Measurements from ENCODE around the gene ANKRD30A. TPM values are rescaled to one million over a fixed set of nuclear protein-coding genes. Genes with fewer than 3 reads are reported as not detected.

ANKRD30A gene
- total RNA-seq, 1 donor from 2014 or later = not detected

DNA sequence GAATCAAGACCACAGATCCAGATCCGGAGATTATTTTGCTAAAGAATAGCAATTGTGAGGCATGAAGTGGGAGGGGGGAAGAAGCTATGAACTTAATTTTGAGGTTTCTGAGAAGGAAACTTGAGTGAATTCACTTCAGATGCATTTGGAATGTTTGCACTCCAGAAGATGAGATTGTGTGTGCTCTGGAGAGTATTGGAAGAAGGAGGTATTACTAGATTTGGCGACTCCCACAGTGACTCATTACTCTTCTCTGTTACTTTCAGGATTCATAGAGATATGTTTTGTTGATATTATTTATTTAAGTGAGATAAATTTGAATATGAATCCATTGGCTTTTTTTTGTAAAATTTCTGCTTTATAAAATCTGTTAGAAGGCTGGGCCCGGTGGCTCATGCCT lies 80.7 kb downstream of the ANKRD30A start:
- peaks cover 6% of the 10 kb centered on the region for H3K36me3 Mint-ChIP-seq (ENCODE audit: low read depth, unreplicated experiment)
- H3K4me3 Mint-ChIP-seq (ENCODE audit: unreplicated experiment) = no peak overlapping the region
- H3K27ac Mint-ChIP-seq (ENCODE audit: unreplicated experiment) = no peak overlapping the region
- DNase-seq (ENCODE audit: low spot score) = no peak
- H3K4me1 Mint-ChIP-seq (ENCODE audit: unreplicated experiment) = no peaks in the 10 kb centered on the region
- peaks cover 3% of the 10 kb centered on the region for H3K27me3 Mint-ChIP-seq (ENCODE audit: unreplicated experiment)
- no peak for TF ChIP-seq CTCF (IDR thresholded peaks at IDR 0.05; ENCODE audit: unreplicated experiment)
- peaks cover 16% of the 10 kb centered on the region for H3K9me3 Mint-ChIP-seq (ENCODE audit: unreplicated experiment)

DNA sequence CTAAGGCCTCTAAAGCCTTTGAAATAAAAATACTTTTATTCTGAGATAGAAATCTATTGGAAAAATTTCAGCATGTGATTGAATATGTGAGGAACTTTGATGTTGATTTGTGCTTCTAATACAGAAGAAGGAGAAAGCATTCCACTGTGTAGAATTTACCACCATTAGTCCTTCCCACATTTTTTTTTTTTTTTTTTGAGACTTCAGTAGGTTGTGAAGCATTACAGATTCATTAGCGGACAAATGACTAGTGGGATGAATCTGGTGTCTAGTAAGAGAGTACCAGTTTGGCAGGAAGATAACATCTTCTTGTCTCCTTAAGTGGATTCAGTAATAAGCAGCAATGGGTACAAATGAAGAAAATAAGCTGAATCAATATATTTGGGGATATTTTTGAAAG lies 95.5 kb downstream of the ANKRD30A start:
- Mint-ChIP-seq H3K9me3 (ENCODE audit: unreplicated experiment) (peaks cover 9% of the 10 kb centered on the region), H3K27ac (ENCODE audit: unreplicated experiment) (no peak overlapping the region), H3K4me1 (ENCODE audit: unreplicated experiment) (no peaks in the 10 kb centered on the region), H3K4me3 (ENCODE audit: unreplicated experiment) (no peak overlapping the region), H3K36me3 (ENCODE audit: low read depth, unreplicated experiment) (no peaks in the 10 kb centered on the region), H3K27me3 (ENCODE audit: unreplicated experiment) (no peaks in the 10 kb centered on the region)
- TF ChIP-seq CTCF (IDR thresholded peaks at IDR 0.05; ENCODE audit: unreplicated experiment) = no peak
- DNase-seq (ENCODE audit: low spot score) = no peak

- no peak overlapping the region for H3K4me3 Mint-ChIP-seq (ENCODE audit: unreplicated experiment)
- no peak overlapping the region for H3K27ac Mint-ChIP-seq (ENCODE audit: unreplicated experiment)
- no peaks in the 10 kb centered on the region for H3K27me3 Mint-ChIP-seq (ENCODE audit: unreplicated experiment)
- H3K9me3 Mint-ChIP-seq (ENCODE audit: unreplicated experiment) = peaks cover 9% of the 10 kb centered on the region
- no peak for TF ChIP-seq CTCF (IDR thresholded peaks at IDR 0.05; ENCODE audit: unreplicated experiment)
- H3K4me1 Mint-ChIP-seq (ENCODE audit: unreplicated experiment) = no peaks in the 10 kb centered on the region
- no peaks in the 10 kb centered on the region for H3K36me3 Mint-ChIP-seq (ENCODE audit: low read depth, unreplicated experiment)
- no peak for DNase-seq (ENCODE audit: low spot score)
Measured at GRCh38 chr10:37222046-37222445, 96.6 kb downstream of the ANKRD30A start.

GRCh38 chr10:37225163-37225562 lies 99.8 kb downstream of the ANKRD30A start:
- Mint-ChIP-seq H3K9me3 (ENCODE audit: unreplicated experiment) (peaks cover 16% of the 10 kb centered on the region), H3K4me1 (ENCODE audit: unreplicated experiment) (no peaks in the 10 kb centered on the region), H3K36me3 (ENCODE audit: low read depth, unreplicated experiment) (no peaks in the 10 kb centered on the region), H3K4me3 (ENCODE audit: unreplicated experiment) (no peak overlapping the region), H3K27me3 (ENCODE audit: unreplicated experiment) (no peaks in the 10 kb centered on the region), H3K27ac (ENCODE audit: unreplicated experiment) (no peak overlapping the region)
- TF ChIP-seq CTCF (IDR thresholded peaks at IDR 0.05; ENCODE audit: unreplicated experiment) = no peak
- DNase-seq (ENCODE audit: low spot score) = no peak

DNA sequence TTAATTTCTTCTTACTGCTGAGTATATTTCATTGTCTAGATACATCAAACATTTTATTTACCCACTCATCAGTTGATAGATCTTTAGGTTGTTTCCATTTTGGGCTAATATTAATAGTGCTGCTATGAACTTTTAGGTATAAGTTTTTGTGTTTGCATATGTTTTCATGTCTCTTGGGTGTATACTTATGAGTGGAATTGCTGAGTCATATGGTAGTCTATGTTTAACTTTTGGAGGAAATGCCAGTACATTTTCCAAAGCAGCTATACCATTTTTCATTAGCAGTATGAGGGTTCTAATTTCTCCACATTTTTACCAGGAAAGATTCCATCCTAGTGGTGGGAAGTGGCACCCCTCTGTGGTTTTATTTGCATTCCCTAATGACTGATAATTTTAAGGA lies 101.1 kb downstream of the ANKRD30A start:
- no peak overlapping the region for H3K27ac Mint-ChIP-seq (ENCODE audit: unreplicated experiment)
- no peak overlapping the region for H3K4me3 Mint-ChIP-seq (ENCODE audit: unreplicated experiment)
- H3K27me3 Mint-ChIP-seq (ENCODE audit: unreplicated experiment) = no peaks in the 10 kb centered on the region
- no peaks in the 10 kb centered on the region for H3K4me1 Mint-ChIP-seq (ENCODE audit: unreplicated experiment)
- H3K36me3 Mint-ChIP-seq (ENCODE audit: low read depth, unreplicated experiment) = no peaks in the 10 kb centered on the region
- peaks cover 16% of the 10 kb centered on the region for H3K9me3 Mint-ChIP-seq (ENCODE audit: unreplicated experiment)
- no peak for DNase-seq (ENCODE audit: low spot score)
- no peak for TF ChIP-seq CTCF (IDR thresholded peaks at IDR 0.05; ENCODE audit: unreplicated experiment)
